Fibroblast of villous mesenchyme (primary cell): ENCODE measurements around the gene ADORA1. TPM values are rescaled to one million over a fixed set of nuclear protein-coding genes. Genes with fewer than 3 reads are reported as not detected.

Source experiments
- DNase-seq: peaks from one replicate; pipeline ENCODE4 v3.0.0-alpha.2; 2010; ENCODE audit warnings: low read depth
- H3K4me3 ChIP-seq: 2 replicates; pipeline ENCODE4 v1.5.1; 2011; ENCODE audit warnings: low read depth, mild to moderate bottlenecking, low read length
- total RNA-seq: library from RNA; depleted of rRNA; stranded (reverse); fragments of >200 nt; gene quantifications from 2 replicates; pipeline ENCODE4 v1.2.3, GENCODE V29; 2012
- TF ChIP-seq, protein P1 (sequence below): IDR thresholded peaks from 2 replicates; pipeline ENCODE4 v1.5.1; 2012; ENCODE audit warnings: low read depth, mild to moderate bottlenecking, low read length; ENCODE audit not compliant: insufficient read depth

Gene ADORA1
- total RNA-seq, 1 donor: 14.2 TPM

DNA sequence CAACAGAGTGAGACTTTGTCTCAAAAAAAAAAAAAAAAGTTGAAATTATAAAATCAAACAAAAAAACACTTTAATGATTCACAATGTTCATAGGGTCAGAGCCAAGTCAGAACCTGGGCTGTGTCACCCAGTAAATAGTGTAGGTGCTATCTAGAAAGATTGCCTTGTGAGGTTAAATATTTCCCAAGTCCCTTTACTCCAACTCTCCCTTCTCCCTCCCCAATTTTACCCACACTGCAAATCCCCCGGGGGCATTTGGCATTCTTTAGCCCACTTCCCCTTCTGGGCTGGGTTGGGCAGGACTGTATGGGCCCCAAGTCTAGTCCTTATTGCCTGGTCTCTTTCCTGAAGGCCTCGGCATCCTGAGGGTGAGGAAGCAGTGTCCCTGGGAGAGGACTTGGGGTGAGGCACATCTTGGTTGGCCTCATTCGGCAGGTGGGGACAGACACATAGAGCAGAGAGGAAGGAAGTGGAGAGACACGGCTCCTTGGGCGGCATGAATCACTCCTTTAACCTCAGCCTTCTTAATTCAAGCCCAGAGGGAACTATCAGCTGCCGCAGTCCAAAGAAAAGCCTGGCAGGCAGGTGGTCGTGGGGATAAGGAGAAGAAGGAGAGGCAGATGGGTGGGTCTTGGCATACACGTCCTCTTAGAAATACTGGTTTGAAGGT, 8.2 kb downstream of the ADORA1 start:
- TF ChIP-seq, protein P1, sequence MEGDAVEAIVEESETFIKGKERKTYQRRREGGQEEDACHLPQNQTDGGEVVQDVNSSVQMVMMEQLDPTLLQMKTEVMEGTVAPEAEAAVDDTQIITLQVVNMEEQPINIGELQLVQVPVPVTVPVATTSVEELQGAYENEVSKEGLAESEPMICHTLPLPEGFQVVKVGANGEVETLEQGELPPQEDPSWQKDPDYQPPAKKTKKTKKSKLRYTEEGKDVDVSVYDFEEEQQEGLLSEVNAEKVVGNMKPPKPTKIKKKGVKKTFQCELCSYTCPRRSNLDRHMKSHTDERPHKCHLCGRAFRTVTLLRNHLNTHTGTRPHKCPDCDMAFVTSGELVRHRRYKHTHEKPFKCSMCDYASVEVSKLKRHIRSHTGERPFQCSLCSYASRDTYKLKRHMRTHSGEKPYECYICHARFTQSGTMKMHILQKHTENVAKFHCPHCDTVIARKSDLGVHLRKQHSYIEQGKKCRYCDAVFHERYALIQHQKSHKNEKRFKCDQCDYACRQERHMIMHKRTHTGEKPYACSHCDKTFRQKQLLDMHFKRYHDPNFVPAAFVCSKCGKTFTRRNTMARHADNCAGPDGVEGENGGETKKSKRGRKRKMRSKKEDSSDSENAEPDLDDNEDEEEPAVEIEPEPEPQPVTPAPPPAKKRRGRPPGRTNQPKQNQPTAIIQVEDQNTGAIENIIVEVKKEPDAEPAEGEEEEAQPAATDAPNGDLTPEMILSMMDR: no peak
- no peak overlapping the region for H3K4me3 ChIP-seq
- no peak for DNase-seq

GRCh38 chr1:203136409-203137042, 9.0 kb downstream of the ADORA1 start:
- DNase-seq: no peak
- TF ChIP-seq, protein P1: no peak
- H3K4me3 ChIP-seq: no peak overlapping the region

DNA sequence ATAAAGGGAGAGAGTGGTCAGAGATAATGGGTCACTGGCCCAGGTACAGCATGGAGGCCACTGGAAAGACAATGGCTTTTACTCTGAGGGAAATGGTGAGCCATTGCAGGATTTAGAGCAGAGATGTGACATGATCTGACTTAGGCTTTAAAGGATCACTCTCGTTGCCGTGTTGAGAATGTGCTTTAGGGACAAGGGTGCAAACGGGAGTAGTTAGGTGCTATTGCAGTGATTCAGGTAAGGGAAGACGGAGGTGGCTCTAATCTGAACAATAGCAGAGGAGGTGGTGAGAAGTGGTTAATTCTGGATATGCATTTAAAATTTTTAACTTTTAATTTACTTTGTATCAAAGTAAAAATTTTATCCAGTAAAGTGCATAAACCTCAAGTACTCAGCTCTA, 9.8 kb downstream of the ADORA1 start:
- H3K4me3 ChIP-seq: no peak overlapping the region
- DNase-seq: no peak
- TF ChIP-seq, protein P1: no peak

GRCh38 chr1:203138066-203138465, 10.5 kb downstream of the ADORA1 start:
- TF ChIP-seq, protein P1: no peak
- no peak for DNase-seq
- no peak overlapping the region for H3K4me3 ChIP-seq

GRCh38 chr1:203139976-203140475, 12.5 kb downstream of the ADORA1 start:
- no peak for DNase-seq
- TF ChIP-seq, protein P1: no peak
- H3K4me3 ChIP-seq: no peak overlapping the region

DNA sequence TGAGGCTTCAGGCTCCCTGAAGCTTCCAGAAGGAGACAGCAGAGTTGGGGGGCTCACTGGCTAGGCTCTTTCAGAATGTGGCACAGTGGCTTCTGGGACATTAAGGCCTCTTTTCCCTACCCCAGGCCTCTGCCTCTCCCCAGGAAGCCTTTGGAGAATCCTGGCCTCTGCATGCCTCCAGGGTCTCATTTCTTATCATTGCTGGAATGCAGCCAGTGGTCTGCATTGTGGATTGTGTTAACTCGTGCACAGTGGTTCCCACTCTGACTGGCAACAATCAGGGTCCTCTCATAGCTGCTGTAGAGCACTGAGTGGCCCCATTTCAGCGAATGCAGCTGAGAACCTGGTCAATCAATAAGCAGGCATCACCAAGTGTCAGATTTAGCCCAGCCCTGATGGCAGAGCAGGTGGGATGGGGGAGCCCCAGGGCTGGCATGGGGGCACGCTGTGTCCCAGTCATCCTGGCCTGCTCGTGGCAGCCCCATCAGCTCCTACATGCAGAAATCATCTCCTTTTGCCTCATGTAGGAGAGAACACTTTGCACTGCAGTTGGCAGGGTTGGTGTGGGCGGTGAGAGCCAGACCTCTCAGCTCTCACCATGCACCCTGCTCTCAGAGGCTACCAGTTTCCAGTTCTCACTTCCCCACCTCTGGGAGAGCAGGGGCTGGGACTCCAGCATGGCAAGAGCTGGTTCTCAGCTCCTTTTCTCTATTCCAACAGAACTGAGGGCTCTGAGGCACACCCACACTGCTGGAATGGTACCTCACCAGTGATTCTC, 13.4 kb downstream of the ADORA1 start:
- H3K4me3 ChIP-seq: no peak overlapping the region
- DNase-seq: no peak
- TF ChIP-seq, protein P1: no peak
